NOMO-1 (cell line): ENCODE results near the gene SLC6A3.
"Not testable (repeated sequence)": the region's sequence is repeated elsewhere in the genome, so short reads cannot be mapped to it uniquely, and the experiment has no call there.

ENCODE experiments used
- DNase-seq, 2 experiments: peaks; one replicate each; lab custom pipeline; 2025; ENCODE audit not compliant: unreplicated experiment in 2 of 2; lab: John Stamatoyannopoulos, UW

Gene SLC6A3

DNA sequence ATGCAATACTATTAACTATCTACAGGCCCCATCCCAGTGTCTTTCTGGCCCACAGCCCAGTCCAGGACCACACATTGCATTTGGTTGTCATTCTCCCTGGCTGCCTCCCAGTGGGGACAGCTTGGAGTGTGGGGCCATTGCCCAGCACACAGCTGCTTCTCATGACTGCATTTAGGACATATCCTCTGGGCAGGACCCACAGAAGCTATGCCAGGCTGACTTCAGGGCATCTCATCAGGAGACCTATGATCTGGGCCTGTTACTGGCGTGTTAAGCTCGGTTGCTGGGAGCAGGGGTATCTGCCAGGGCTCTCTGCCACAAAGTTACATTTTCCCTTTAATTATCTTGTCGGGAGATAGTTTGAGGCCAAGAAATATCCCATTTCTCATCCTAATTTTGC, 68.3 kb downstream of the SLC6A3 start:
- no peak for DNase-seq

DNA sequence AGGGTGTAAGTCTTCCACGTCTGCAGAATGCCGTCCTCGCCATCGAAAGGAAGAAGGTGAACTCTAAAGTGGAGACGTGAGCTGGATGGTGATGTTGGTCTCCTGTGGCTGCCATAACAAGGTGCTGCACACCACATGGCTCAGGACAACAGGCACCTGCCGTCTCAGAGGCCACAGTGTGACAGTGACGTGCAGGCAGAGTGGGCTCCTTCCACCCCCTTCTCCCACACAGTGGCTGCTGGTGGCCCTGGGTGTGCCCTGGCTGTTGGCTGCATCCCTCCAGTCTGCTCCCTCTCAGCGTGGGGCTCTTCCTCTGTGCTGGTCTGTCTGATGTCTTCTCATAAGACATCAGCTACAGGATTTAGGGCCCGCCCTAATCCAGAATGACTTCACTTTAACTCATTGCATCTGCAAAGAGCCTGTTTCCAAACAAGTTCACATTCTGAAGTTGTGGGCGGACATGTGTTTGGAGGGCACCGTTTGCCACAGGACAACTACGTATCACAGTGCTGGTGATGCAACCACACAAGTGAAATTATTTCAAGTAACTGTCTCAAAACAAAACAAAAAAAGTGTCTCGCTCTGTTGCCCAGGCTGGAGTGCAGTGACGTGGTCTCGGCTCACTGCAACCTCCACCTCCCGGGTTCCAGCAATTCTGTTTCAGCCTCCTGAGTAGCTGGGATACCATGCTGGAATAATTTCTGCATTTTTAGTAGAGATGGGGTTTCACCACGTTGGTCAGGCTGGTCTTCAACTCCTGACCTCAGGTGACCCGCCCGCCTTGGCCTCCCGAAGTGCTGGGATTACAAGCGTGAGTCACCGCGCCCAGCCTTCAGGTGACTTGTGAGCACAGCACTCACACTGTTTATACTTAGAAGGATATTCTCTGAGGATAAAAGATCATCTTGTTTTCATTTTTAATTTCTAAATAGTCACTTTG, 69.1 kb downstream of the SLC6A3 start:
- DNase-seq = peak in 1 of 2 experiments; percentile 29

DNA sequence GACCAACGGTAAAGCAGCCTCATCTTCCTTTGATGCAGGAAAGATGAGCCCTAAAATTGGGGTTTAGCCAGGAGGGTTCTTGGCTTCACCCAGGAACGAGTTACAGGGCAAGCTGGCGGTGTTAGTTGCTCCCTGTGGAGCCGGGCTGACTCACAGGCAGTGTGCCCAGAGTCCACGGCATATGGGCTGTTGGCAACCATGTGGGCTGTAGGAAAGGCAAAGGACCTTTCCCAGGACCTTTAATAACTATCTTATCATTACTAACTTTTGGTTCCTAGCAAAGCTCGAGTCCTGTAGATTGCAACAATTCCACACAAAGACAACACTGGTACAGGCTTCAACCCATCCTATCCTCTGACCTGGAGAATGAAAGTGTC, 70.6 kb downstream of the SLC6A3 start:
- no peak for DNase-seq

- no peak for DNase-seq
Measured at GRCh38 chr5:1374030-1374678, 71.1 kb downstream of the SLC6A3 start.

DNA sequence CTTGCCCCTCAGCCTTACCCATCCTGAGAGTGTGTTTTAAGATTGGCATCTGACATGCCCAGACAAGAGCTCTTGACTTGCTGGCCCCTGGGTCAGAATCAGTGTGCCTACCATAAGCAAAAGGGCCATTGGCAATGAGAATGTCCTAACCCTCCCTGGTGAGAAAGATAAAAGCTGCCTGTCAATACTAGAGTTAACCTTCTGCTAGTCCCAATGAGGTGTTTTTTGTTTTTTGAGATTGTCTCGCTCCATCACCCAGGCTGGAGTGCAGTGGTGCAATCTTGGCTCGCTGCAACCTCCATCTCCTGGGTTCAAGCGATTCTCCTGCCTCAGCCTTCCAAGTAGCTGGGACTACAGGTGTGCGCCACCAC, 73.3 kb downstream of the SLC6A3 start:
- DNase-seq = not testable (repeated sequence)

DNA sequence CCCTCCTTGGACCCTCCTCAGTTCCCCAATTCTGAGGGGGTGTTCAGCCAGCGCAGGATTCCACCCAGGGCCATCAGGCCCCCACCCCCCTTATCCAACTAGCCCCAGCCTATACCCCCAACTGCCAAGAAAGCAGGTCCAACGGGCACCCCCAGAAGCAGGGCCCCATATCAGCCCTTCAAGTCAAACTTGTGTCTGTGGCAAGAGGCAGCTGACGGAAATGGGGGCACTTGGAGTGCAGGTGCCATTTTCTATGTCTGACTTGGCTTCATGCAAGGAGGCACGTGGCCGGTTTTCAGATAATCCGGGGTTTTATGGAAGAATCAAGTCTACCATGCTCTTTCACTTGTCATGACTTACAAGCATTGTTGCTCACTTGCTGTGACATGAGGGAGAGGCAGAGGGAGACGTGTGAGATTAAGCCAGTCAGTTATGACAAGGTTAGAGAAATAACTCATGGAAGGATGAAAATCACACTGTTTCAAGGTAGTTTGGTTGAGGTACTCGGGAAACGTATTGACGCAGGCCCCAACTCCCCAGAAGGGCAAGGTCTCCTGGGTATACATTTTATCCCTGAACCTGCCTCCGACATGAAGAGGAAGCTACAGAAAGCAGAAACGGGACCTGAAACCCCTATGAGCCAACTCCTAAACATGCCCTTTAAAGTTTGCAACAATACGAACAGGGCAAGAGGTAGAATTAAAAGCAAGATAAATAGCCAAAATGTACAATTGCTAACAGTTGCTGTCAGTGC, 73.8 kb downstream of the SLC6A3 start:
- peak; percentile 71 to 94 for DNase-seq

DNA sequence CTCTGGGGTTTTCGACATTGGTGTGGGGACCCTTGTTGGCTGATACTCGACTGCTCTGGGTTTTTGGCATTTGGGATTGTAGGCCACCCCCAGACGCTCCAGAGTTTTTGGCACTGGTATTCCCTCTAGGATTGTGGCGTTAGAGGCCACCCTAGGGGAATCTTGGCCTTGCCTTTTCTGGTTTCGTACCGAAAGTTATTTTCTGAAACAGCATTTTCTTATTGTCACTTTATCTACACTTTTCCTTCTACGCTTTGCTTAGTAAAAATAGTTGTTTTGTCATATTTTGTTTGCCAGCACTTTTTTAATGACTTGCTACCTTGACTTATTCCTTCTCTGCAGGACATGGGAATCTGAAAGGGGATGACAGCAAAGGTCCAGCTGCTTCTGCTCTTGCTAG, 75.2 kb downstream of the SLC6A3 start:
- no peak for DNase-seq

GRCh38 chr5:1368756-1369155, 76.5 kb downstream of the SLC6A3 start:
- no peak for DNase-seq

DNA sequence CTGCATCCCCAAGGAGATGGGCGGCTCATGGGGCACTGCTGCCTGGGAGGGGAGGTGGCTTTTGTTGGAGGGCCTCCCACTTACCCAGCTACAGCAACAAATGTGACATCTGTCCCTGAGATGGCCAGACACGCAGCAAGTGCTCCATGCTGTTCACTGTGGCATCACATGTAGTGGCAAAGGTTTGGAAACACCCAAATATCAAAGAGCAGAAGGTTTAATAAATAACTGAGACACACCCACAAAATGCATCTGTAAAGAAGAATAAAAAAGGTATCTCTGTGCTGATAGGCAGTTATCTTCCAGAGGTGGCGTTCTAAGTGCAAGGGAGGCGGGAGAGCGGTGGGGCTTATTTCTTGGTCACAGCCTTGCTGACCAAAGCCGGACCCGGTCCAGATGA, 77.0 kb downstream of the SLC6A3 start:
- no peak for DNase-seq

DNA sequence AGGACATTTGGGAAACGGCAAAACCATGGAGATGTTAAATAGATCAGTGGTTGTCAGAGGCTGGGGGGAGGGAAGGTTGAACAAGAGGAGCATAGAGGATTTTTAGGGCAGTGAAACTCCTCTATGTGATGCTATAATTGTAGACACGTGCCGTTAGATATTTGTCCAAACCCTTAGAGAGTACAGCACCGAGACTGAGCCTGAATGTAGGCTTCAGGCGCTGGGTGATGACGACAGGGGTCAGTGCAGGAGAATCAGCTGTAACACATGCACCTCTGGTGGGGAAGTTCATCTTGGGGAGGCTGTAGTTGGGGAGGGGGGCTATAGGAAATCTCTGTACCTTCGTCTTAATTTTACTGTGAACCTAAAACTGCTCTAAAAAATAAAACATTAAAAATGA, 78.1 kb downstream of the SLC6A3 start:
- DNase-seq = no peak

DNA sequence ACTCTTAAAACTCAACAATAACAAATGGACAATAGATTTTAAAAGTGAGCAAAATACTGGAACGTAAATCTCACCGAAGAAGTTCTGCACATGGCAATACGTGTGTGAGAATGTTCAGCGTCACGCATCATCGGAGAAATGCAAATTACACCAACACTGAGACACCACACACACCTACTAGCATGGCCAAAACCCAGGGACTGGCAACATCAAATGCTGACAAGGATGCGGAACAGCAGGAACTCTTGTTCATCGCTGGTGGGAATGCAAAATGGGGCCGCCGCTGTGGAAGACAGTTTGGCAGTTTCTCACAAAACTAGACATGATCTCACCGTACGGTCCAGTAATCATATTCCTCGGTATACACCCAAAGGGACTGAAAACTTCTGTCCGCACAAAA, 78.7 kb downstream of the SLC6A3 start:
- DNase-seq = no peak

DNA sequence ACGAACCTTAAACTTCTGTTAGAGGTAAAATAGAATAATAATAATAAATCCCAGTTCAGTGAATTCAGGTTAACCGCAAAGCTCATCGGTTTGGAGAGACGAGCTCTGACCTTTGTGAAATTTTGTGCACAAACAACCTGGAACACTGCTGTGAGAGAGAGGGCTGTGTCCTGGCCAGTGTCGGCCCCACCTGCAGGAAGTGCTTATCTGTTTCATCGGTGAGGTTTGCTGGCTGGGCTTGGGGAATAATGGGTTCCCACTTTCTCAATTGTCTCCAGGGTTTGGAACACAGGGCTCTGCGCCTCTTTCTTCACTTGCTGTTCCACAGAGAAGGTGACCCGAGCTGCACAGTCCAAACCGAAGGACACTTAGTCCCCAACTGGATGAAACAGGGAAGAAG, 81.0 kb downstream of the SLC6A3 start:
- no peak for DNase-seq

DNA sequence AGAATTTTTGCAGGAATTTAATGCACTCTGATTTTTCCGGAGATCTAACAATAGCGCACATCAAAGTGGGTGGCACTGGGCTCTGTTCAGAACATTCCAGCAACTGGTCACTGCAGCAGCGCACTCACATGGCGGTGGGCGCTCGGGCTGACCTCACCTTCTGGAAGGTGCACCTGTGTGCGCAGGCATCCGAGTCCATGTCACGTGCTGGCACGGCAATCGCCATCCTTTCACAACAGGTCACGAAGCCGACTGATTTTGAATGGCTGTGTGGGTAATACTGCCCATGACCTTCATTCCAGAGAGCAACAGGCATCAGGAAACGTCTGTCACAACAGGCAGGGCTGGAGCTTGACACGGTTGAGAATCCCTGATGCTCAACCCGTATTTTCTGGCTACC, 81.7 kb downstream of the SLC6A3 start:
- DNase-seq = no peak

GRCh38 chr5:1363160-1363559, 82.1 kb downstream of the SLC6A3 start:
- no peak for DNase-seq

DNA sequence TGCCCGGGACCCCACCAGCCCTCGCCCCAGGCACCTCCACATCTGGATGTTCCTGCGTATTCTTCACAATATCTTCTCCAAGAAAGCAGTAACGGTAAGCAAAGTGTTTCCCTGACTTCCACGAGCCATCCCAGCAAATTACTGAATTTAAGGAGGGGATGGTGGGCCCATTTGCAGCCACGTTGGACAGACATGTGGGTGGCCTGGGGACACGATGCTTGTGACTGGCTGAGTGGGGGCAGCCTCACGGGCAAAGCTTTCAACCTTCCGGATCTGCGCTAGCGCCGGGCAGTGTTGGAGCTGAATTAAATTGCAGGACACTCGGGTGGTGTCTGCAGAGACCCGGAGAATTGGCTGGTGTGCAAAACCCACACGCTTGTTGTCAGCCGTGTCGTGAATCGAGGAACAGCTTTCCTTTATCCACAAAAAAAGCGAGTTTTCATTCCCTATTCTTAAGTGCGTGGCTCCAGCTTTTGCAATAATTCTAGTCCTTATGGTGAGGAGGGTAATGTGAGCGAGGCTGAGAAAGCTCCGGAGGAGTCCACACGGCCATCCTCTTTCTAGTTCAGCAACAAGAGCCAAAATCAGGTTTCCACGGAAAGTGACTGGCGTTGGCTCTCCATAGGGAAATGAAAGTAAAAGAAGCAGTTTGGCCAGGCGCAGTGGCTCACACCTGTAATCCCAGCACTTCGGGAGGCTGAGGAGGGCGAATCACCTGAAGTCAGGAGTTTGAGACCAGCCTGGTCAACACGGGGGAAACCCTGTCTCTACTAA, 82.8 kb downstream of the SLC6A3 start:
- no peak for DNase-seq

DNA sequence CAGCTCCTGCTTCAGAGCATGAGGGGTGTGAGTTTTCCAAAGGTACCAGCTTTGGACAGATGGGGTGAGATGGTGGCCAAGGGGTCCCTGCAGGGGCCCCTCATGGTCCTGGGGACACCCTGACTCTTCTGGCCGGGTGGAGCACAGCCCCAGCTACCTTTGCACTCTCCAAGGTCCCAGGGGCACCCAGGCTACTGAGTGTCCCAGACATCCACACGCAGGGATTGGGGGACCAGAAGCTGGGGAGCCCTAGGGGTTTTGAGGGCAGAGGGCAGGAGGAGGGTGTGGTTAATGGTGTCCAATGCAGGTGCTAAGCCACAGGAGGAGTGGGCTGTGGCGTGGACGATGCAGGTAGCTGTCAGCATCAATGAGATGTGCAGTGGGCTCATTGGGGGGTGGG, 84.4 kb downstream of the SLC6A3 start:
- no peak for DNase-seq

DNA sequence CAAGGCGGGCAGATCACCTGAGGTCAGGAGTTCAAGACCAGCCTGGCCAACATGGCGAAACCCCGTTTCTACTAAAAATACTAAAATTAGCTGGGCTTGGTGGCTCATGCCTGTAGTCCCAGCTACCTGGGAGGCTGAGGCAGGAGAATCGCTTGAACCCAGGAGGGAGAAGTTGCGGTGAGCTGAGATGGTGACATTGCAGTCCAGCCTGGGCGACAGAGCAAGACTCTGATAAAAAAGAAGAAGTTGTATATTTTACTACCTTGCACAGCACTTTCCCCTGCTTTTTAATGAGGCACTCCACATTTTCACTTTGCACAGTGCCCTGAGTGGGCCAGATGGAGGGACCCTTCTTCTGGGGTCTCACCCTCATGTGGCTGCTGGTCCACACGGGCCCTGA, 84.9 kb downstream of the SLC6A3 start:
- peak; percentile 90 to 97 for DNase-seq

DNA sequence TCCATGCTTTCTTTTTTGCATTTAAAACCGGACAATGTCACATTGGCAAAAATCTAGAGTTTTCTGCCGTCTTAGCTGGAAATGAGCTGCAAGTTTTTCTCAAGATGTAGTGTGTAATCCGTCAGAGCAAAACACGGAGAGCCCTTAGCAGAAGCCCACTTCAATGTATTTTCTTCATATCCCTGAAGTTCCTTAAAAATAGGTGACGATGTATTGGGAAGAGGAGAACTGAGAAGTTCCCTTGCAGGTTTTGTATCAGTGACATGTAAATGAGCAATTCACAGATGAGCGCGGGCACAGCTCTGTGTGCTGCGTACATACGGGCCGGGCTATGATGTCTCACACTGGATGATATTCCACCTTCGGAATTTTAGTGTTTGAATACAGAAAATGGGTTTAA, 85.5 kb downstream of the SLC6A3 start:
- DNase-seq = no peak

DNA sequence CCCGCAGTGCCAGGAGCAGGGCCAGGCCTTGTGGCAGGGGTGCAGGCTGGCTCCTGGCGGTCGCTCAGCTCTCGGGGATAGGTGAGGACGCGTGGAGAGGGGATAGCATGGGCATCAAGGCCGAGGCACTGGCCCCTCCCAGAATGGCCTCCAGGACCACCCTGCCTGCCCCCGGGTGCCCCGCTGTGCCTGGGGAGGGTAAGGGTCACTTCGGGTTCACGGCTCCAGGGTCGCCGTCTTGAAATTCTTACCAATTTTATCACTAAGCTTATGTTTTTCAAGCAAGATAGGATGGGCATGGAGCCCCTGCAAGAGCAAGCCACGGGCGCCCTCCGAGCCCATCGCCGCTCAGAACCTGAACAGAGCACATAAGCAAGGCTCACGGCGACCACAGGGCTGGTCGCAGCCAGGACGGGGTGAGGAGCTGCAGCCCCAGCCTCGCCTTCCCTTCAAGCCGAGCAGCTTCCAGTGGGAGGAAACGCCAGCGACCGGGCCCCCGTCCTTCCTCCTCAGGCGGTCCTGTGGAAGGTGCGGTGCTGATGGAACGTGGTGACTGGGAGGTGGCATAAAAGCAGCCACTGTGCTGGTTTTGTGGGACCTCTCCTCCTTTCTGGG, 86.1 kb downstream of the SLC6A3 start:
- DNase-seq = no peak

DNA sequence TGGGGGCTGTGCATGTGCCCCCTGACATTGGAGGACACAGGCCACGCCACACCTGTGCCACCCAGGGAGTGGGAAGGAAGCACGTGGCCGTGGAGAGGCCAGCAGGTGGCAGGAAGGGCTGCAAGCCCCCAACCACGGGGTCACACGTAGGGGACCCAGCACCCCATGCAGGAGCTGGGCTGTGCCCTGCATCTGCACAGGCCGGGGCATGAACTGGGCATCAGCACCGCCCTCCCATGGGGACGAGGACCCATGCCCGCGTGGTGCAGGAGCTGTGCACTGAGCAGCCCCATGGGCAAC, 86.6 kb downstream of the SLC6A3 start:
- DNase-seq = no peak
